GM19463 (cell line): ENCODE data around the gene KCNK1.
"Not testable (repeated sequence)": the region's sequence is repeated elsewhere in the genome, so short reads cannot be mapped to it uniquely, and the experiment has no call there.

ENCODE experiments used
- ATAC-seq: cut with Tn5 transposase; IDR thresholded peaks from one replicate; pipeline ENCODE4 v1.9.1; 2021; ENCODE audit warnings: mild to moderate bottlenecking, moderate library complexity; ENCODE audit not compliant: unreplicated experiment

Gene KCNK1

GRCh38 chr1:233664804-233665574, 51.1 kb downstream of the KCNK1 start:
- no peak for ATAC-seq

GRCh38 chr1:233665575-233666270, 51.8 kb downstream of the KCNK1 start:
- ATAC-seq = no peak

GRCh38 chr1:233667741-233668140, 53.8 kb downstream of the KCNK1 start:
- no peak for ATAC-seq

- ATAC-seq = no peak
These were observed 54.3 kb downstream of the KCNK1 start for GRCh38 chr1:233668146-233668724.

- ATAC-seq = peak; percentile 65
These were observed 54.9 kb downstream of the KCNK1 start for GRCh38 chr1:233668725-233669294.

GRCh38 chr1:233670363-233670762, 56.5 kb downstream of the KCNK1 start:
- not testable (repeated sequence) for ATAC-seq

- ATAC-seq = no peak
These were observed 57.4 kb downstream of the KCNK1 start for GRCh38 chr1:233671286-233671685.

- ATAC-seq = no peak
These were observed 58.8 kb downstream of the KCNK1 start for GRCh38 chr1:233672732-233673131.

- peak; percentile 47 for ATAC-seq
These were observed 59.5 kb downstream of the KCNK1 start for GRCh38 chr1:233673261-233673946.

GRCh38 chr1:233673947-233674431, 60.1 kb downstream of the KCNK1 start:
- ATAC-seq = no peak

- no peak for ATAC-seq
These were observed 61.5 kb downstream of the KCNK1 start for GRCh38 chr1:233675446-233675845.

GRCh38 chr1:233675893-233676292, 62.0 kb downstream of the KCNK1 start:
- ATAC-seq = peak; percentile 74

- ATAC-seq = no peak
These were observed 63.9 kb downstream of the KCNK1 start for GRCh38 chr1:233677690-233678354.

- no peak for ATAC-seq
These were observed 65.1 kb downstream of the KCNK1 start for GRCh38 chr1:233679030-233679429.

- ATAC-seq = no peak
These were observed 65.9 kb downstream of the KCNK1 start for GRCh38 chr1:233679591-233680373.

- no peak for ATAC-seq
These were observed 67.4 kb downstream of the KCNK1 start for GRCh38 chr1:233681285-233681684.

GRCh38 chr1:233686653-233687052, 72.7 kb downstream of the KCNK1 start:
- not testable (repeated sequence) for ATAC-seq

GRCh38 chr1:233689017-233689747, 75.3 kb downstream of the KCNK1 start:
- ATAC-seq = no peak

- ATAC-seq = no peak
These were observed 75.9 kb downstream of the KCNK1 start for GRCh38 chr1:233689748-233690254.
